ENCODE results near the gene BRI3. TPM values are rescaled to one million over a fixed set of nuclear protein-coding genes. Genes with fewer than 3 reads are reported as not detected.
A peak's percentile ranks its signal among the peaks of the same experiment; 100 is the strongest.

Gene BRI3
- total RNA-seq, 1 donor from 2014 or later = 344 TPM

DNA sequence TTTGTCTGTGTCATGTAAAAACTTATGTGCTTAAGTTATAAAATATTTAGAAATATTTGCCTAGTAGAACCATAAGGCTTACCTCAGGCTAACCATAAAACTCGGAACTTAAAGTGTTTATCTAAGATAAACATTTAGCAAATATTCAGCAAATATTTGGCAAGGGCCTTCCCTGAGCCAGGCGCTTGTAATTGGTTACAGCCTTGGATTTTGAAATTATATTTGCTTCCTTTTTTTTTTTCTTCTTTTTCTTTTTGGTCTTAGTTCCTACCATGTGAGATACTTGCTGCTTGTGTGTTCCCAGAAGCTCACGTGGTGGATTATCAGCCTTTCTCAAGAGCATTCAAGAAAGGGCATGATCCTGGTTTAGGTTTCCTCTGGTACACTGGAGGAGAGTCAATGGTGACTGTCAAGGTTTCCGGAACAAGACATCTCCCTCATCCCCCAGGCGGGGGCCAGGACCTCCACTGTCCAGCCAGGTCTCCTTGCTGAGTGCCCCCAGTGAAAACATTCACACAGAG lies 5.2 kb upstream of the BRI3 start:
- Mint-ChIP-seq H3K4me3 (ENCODE audit: unreplicated experiment) (no peak overlapping the region), H3K27ac (ENCODE audit: unreplicated experiment) (no peak overlapping the region), H3K27me3 (ENCODE audit: unreplicated experiment) (no peaks in the 10 kb centered on the region), H3K9me3 (ENCODE audit: unreplicated experiment) (no peaks in the 10 kb centered on the region), H3K36me3 (ENCODE audit: unreplicated experiment) (no peaks in the 10 kb centered on the region), H3K4me1 (ENCODE audit: unreplicated experiment) (peaks cover 8% of the 10 kb centered on the region)
- TF ChIP-seq, protein P1, sequence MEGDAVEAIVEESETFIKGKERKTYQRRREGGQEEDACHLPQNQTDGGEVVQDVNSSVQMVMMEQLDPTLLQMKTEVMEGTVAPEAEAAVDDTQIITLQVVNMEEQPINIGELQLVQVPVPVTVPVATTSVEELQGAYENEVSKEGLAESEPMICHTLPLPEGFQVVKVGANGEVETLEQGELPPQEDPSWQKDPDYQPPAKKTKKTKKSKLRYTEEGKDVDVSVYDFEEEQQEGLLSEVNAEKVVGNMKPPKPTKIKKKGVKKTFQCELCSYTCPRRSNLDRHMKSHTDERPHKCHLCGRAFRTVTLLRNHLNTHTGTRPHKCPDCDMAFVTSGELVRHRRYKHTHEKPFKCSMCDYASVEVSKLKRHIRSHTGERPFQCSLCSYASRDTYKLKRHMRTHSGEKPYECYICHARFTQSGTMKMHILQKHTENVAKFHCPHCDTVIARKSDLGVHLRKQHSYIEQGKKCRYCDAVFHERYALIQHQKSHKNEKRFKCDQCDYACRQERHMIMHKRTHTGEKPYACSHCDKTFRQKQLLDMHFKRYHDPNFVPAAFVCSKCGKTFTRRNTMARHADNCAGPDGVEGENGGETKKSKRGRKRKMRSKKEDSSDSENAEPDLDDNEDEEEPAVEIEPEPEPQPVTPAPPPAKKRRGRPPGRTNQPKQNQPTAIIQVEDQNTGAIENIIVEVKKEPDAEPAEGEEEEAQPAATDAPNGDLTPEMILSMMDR (IDR thresholded peaks at IDR 0.05) = no peak
- no peak for DNase-seq (ENCODE audit: extremely low spot score, unreplicated experiment)

DNA sequence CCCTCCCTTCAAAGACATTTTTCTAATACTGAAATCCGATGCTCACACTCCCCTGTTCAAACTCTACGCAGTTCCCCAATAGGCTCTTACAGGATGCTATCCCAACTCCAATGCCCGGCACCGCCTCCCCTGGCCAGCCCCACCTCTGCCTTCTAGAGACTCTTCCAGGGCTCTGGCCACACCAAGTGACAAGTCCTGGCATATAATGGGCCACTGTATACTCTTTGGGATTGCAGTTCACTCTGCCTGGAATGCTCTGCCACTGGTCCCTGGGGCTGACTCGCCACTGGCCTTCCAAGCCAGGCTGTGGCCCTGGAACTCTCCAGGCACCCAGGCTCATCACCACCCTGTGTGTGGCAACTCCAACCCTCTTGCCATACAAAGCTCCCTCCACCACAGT lies 3.1 kb upstream of the BRI3 start:
- DNase-seq (ENCODE audit: extremely low spot score, unreplicated experiment) = no peak
- no peaks in the 10 kb centered on the region for H3K9me3 Mint-ChIP-seq (ENCODE audit: unreplicated experiment)
- H3K27ac Mint-ChIP-seq (ENCODE audit: unreplicated experiment) = no peak overlapping the region
- TF ChIP-seq, protein P1 (IDR thresholded peaks at IDR 0.05) = no peak
- H3K4me1 Mint-ChIP-seq (ENCODE audit: unreplicated experiment) = peaks cover 17% of the 10 kb centered on the region
- H3K4me3 Mint-ChIP-seq (ENCODE audit: unreplicated experiment) = no peak overlapping the region
- H3K36me3 Mint-ChIP-seq (ENCODE audit: unreplicated experiment) = peaks cover 9% of the 10 kb centered on the region
- no peaks in the 10 kb centered on the region for H3K27me3 Mint-ChIP-seq (ENCODE audit: unreplicated experiment)

DNA sequence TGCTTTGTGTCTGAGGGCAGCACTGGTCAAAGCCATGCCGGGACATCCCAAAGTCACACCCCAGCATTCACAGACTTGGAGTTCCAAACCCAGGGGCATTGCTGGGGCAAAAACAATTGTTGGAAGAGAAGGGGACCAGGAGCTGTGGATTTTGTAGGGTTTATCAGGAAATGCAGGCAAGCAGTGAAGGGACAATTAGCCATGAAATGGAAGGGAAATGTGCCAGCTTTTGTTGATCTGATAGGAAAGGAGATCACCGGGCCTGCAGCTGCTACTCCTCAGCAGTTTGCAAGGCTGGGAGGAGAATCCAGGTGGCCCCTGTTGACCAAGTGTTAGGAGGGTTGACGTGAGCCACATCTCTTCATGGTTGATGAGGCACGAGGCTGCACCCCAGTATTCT lies 2.5 kb upstream of the BRI3 start:
- TF ChIP-seq, protein P1 (IDR thresholded peaks at IDR 0.05) = no peak
- Mint-ChIP-seq H3K36me3 (ENCODE audit: unreplicated experiment) (peaks cover 9% of the 10 kb centered on the region), H3K27ac (ENCODE audit: unreplicated experiment) (no peak overlapping the region), H3K4me3 (ENCODE audit: unreplicated experiment) (no peak overlapping the region), H3K4me1 (ENCODE audit: unreplicated experiment) (peaks cover 22% of the 10 kb centered on the region), H3K9me3 (ENCODE audit: unreplicated experiment) (no peaks in the 10 kb centered on the region), H3K27me3 (ENCODE audit: unreplicated experiment) (no peaks in the 10 kb centered on the region)
- no peak for DNase-seq (ENCODE audit: extremely low spot score, unreplicated experiment)

DNA sequence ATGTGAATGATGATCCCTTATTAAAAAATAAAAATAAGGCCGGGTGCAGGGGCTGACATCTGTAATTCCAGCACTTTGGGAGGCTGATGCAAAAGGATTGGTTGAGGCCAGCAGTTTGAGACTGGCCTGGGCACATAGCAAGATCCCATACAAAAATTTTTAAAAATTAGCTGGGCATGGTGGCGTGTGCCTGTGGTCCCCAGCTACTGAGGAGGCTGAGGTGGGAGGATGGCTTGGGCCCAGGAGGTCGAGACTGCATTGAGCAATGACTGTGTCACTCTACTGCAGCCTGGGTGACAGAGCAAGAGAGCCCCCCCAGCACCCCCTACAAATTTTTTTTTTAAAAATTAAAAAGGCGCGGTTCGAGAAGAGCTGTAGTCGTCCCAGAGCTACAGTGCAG lies 1.2 kb upstream of the BRI3 start:
- TF ChIP-seq, protein P1 (IDR thresholded peaks at IDR 0.05) = no peak
- Mint-ChIP-seq H3K4me3 (ENCODE audit: unreplicated experiment) (peak overlapping the region; percentile 80), H3K27me3 (ENCODE audit: unreplicated experiment) (no peaks in the 10 kb centered on the region), H3K36me3 (ENCODE audit: unreplicated experiment) (peaks cover 13% of the 10 kb centered on the region), H3K4me1 (ENCODE audit: unreplicated experiment) (peaks cover 35% of the 10 kb centered on the region), H3K9me3 (ENCODE audit: unreplicated experiment) (no peaks in the 10 kb centered on the region), H3K27ac (ENCODE audit: unreplicated experiment) (no peak overlapping the region)
- DNase-seq (ENCODE audit: extremely low spot score, unreplicated experiment) = no peak

DNA sequence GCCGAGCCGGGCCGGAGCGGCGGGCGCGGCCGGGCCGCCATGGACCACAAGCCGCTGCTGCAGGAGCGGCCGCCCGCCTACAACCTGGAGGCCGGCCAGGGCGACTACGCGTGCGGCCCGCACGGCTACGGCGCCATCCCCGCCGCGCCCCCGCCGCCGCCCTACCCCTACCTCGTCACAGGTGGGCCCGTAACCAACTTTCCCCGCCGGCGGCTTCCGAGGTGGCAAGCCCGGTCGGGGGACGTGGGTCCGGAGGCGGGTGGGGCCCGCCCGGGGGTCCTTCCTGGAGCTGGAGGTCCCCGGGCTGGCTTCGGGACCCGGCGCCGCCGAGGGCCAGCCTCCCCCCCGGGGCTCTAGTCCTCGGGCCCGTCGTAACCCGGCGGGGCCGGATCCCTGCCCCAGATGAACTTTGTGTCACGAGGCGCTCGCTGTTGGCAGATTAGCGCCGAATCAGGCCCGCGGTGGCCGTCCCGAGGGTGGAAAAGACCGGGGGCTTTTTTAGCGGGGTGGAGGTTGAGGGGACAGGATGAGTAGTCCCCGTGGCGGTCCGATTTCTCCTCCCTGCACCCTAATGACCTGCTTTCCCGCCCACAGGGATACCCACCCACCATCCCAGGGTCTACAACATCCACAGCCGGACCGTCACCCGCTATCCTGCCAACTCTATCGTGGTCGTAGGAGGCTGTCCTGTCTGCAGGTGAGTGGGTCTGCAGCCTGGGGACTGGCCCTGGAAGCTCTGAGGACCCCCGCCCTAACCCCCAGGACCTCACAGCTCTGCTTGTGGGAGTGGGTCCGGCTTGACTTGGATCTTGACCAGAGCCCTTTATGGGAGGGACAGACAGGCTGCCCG lies 496 bp downstream of the BRI3 start:
- H3K36me3 Mint-ChIP-seq (ENCODE audit: unreplicated experiment) = peaks cover 13% of the 10 kb centered on the region
- DNase-seq (ENCODE audit: extremely low spot score, unreplicated experiment) = no peak
- TF ChIP-seq, protein P1 (IDR thresholded peaks at IDR 0.05) = no peak

More for the DNA sequence above, 496 bp downstream of the BRI3 start:
- peak overlapping the region; percentile 97 for H3K4me3 Mint-ChIP-seq (ENCODE audit: unreplicated experiment)
- H3K9me3 Mint-ChIP-seq (ENCODE audit: unreplicated experiment) = no peaks in the 10 kb centered on the region
- peak overlapping the region; percentile 93 for H3K27ac Mint-ChIP-seq (ENCODE audit: unreplicated experiment)
- peaks cover 46% of the 10 kb centered on the region for H3K4me1 Mint-ChIP-seq (ENCODE audit: unreplicated experiment)
- H3K27me3 Mint-ChIP-seq (ENCODE audit: unreplicated experiment) = no peaks in the 10 kb centered on the region

Data from osteocyte (in vitro differentiated cells).